Measurements from ENCODE around the gene DOCK11. TPM values are rescaled to one million over a fixed set of nuclear protein-coding genes. Genes with fewer than 3 reads are reported as not detected.

DOCK11 gene
- total and polyA plus RNA-seq, 2 donors from 2014 or later: 11.4 to 49.5 TPM

DNA sequence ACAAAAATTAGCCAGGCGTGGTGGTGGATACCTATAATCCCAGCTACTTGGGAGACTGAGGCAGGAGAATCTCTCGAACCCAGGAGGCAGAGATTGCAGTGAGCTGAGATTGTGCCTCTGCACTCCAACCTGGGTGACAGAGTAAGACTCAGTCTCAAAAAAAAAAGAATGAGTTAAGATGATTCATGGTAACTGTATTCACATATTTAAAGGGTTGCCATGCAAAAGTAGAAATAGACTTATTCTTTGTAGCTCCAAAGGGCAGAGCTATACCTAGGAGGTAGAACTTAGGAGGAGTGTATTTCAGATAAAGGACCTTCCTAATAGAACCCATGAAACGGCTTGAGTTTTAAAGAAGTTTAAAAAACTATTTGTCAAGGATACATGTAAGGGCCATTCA, 127.4 kb downstream of the DOCK11 start:
- Histone ChIP-seq H3K9ac (ENCODE audit: low read length in 3 of 3) (no peak overlapping the region), H3K4me3 (ENCODE audit: low read length in 3 of 3) (no peak overlapping the region), H3K27me3 (ENCODE audit: control insufficient read depth, insufficient read depth, low read length) (no peaks in the 10 kb centered on the region), H3K9me3 (ENCODE audit: control insufficient read depth in 2 of 3, insufficient read depth in 1 of 3, low read length in 3 of 3) (no peaks in the 10 kb centered on the region), H3K4me1 (ENCODE audit: control insufficient read depth in 2 of 3, insufficient read depth in 2 of 3, low read depth in 1 of 3, low read length in 3 of 3) (no peaks in the 10 kb centered on the region), H3K36me3 (ENCODE audit: control insufficient read depth in 2 of 3, insufficient read depth in 3 of 3, low read length in 3 of 3) (no peaks in the 10 kb centered on the region), H3K27ac (ENCODE audit: low read depth in 2 of 2, low read length in 2 of 2) (no peak overlapping the region)
- DNase-seq (no peak), FAIRE-seq (no peak)
- intact Hi-C loops (cut with DNase I): no loop called here
- TF ChIP-seq, protein P1, sequence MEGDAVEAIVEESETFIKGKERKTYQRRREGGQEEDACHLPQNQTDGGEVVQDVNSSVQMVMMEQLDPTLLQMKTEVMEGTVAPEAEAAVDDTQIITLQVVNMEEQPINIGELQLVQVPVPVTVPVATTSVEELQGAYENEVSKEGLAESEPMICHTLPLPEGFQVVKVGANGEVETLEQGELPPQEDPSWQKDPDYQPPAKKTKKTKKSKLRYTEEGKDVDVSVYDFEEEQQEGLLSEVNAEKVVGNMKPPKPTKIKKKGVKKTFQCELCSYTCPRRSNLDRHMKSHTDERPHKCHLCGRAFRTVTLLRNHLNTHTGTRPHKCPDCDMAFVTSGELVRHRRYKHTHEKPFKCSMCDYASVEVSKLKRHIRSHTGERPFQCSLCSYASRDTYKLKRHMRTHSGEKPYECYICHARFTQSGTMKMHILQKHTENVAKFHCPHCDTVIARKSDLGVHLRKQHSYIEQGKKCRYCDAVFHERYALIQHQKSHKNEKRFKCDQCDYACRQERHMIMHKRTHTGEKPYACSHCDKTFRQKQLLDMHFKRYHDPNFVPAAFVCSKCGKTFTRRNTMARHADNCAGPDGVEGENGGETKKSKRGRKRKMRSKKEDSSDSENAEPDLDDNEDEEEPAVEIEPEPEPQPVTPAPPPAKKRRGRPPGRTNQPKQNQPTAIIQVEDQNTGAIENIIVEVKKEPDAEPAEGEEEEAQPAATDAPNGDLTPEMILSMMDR (IDR thresholded peaks at IDR 0.05; ENCODE audit: borderline replicate concordance, extremely low read depth, insufficient read depth): no peak

DNA sequence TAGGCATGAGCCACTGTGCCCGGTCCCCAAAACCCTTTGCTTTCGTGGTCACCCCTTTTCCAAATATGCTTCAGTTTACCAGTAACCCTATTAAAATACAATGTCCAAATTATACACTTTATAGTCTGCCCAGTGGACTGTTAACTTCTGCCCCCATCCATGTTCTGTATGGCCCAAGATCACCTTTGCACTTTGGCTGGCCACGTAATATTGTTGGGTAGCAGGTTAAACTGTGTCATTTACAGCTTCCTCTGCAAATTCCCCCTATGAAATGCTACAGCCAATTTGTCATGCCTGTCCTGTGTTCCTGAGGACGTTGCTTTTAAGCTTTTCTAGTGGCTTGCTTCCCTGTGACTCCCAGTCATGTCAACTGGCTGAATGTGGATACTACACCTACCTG, 130.7 kb downstream of the DOCK11 start:
- TF ChIP-seq, protein P1 (IDR thresholded peaks at IDR 0.05; ENCODE audit: borderline replicate concordance, extremely low read depth, insufficient read depth): no peak
- no peak overlapping the region for H3K9ac ChIP-seq (ENCODE audit: low read length in 3 of 3)
- H3K27ac ChIP-seq (ENCODE audit: low read depth in 2 of 2, low read length in 2 of 2): no peak overlapping the region
- H3K4me3 ChIP-seq (ENCODE audit: low read length in 3 of 3): no peak overlapping the region
- FAIRE-seq: no peak
- H3K27me3 ChIP-seq (ENCODE audit: control insufficient read depth, insufficient read depth, low read length): no peaks in the 10 kb centered on the region
- H3K9me3 ChIP-seq (ENCODE audit: control insufficient read depth in 2 of 3, insufficient read depth in 1 of 3, low read length in 3 of 3): no peaks in the 10 kb centered on the region
- intact Hi-C loops (cut with DNase I): no loop called here
- no peak for DNase-seq
- no peaks in the 10 kb centered on the region for H3K4me1 ChIP-seq (ENCODE audit: control insufficient read depth in 2 of 3, insufficient read depth in 2 of 3, low read depth in 1 of 3, low read length in 3 of 3)
- no peaks in the 10 kb centered on the region for H3K36me3 ChIP-seq (ENCODE audit: control insufficient read depth in 2 of 3, insufficient read depth in 3 of 3, low read length in 3 of 3)

DNA sequence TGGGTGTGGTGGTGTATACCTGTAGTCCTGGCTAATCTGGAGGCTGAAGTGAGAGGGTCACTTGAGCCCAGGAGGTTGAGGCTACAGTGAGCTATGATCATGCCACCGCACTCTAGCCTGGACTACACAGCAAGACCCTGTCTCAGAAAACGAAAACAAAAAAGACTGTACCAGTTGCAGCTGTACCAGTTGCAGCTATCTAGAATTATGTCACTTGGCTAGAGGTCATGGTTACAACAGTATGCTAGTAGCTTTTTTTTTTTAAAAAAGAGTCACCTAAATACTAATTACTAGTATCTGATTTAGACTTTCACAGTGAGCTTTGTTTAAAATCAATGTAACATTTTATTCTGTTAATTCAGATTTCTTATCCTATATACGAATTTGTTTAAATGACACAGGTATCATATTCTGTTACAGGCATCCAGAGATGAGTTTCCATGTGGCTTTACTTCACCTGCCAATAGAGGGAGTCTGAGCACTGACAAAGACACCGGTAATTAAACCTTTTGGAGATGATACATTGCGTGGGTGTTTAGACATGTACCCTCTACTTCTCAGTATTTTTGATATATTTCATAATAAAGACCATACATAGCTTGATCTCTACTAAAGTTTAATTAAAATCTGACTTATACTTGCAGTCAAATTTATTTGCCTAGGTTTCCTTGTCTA, 131.6 kb downstream of the DOCK11 start:
- no peak overlapping the region for H3K9ac ChIP-seq (ENCODE audit: low read length in 3 of 3)
- no peaks in the 10 kb centered on the region for H3K36me3 ChIP-seq (ENCODE audit: control insufficient read depth in 2 of 3, insufficient read depth in 3 of 3, low read length in 3 of 3)
- peak; percentile 42 for FAIRE-seq
- H3K4me3 ChIP-seq (ENCODE audit: low read length in 3 of 3): no peak overlapping the region
- no peaks in the 10 kb centered on the region for H3K9me3 ChIP-seq (ENCODE audit: control insufficient read depth in 2 of 3, insufficient read depth in 1 of 3, low read length in 3 of 3)
- H3K27ac ChIP-seq (ENCODE audit: low read depth in 2 of 2, low read length in 2 of 2): no peak overlapping the region
- DNase-seq: peak in 1 of 5 donors; percentile 11
- intact Hi-C loops (cut with DNase I): no loop called here
- TF ChIP-seq, protein P1 (IDR thresholded peaks at IDR 0.05; ENCODE audit: borderline replicate concordance, extremely low read depth, insufficient read depth): no peak
- H3K27me3 ChIP-seq (ENCODE audit: control insufficient read depth, insufficient read depth, low read length): no peaks in the 10 kb centered on the region
- H3K4me1 ChIP-seq (ENCODE audit: control insufficient read depth in 2 of 3, insufficient read depth in 2 of 3, low read depth in 1 of 3, low read length in 3 of 3): no peaks in the 10 kb centered on the region

DNA sequence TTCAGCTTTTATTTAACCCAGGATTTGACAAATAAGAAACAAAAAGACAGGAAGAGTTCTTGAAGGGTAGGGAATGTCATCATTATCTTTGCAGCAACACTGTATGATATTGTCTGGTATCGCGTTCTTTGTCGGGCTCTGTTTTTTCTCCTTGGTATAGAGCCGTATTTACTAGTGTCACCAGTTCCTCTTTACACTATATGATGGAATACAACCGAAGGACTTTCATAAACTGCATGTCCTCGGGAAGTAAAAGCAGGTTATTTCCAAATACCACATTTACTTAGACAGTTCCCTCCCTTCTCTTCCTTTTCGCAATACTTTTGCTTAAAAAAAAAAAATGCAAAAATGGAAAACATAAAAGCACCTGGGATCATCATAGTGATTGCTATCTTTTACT, 135.2 kb downstream of the DOCK11 start:
- Histone ChIP-seq H3K9ac (ENCODE audit: low read length in 3 of 3) (no peak overlapping the region), H3K4me1 (ENCODE audit: control insufficient read depth in 2 of 3, insufficient read depth in 2 of 3, low read depth in 1 of 3, low read length in 3 of 3) (no peaks in the 10 kb centered on the region), H3K27me3 (ENCODE audit: control insufficient read depth, insufficient read depth, low read length) (no peaks in the 10 kb centered on the region), H3K4me3 (ENCODE audit: low read length in 3 of 3) (no peak overlapping the region), H3K27ac (ENCODE audit: low read depth in 2 of 2, low read length in 2 of 2) (no peak overlapping the region), H3K36me3 (ENCODE audit: control insufficient read depth in 2 of 3, insufficient read depth in 3 of 3, low read length in 3 of 3) (no peaks in the 10 kb centered on the region), H3K9me3 (ENCODE audit: control insufficient read depth in 2 of 3, insufficient read depth in 1 of 3, low read length in 3 of 3) (no peaks in the 10 kb centered on the region)
- TF ChIP-seq, protein P1 (IDR thresholded peaks at IDR 0.05; ENCODE audit: borderline replicate concordance, extremely low read depth, insufficient read depth): no peak
- DNase-seq: no peak
- intact Hi-C loops (cut with DNase I): no loop called here
- no peak for FAIRE-seq
